Endothelial cell of umbilical vein (primary cell): Measurements from ENCODE around the gene AHRR. TPM values are rescaled to one million over a fixed set of nuclear protein-coding genes. Genes with fewer than 3 reads are reported as not detected.

ENCODE experiments used
- BruUV-seq: library from RNA; stranded (reverse); fragments of 400-500 nt; replicated peaks from 2 replicates; lab custom pipeline; 2021; lab: Mats Ljungman, UMichigan
- CTCF ChIA-PET: fragments of 300-600, 350-600 bp; sonication (Branson Sonifier 250); formaldehyde crosslinking; loops from one replicate; lab custom pipeline; 2021; ENCODE audit warnings: antibody characterized with exemption, inconsistent platforms; lab: Charles Lee
- POLR2A ChIA-PET: fragments of 300-600, 350-600 bp; sonication (Branson Sonifier 250); formaldehyde crosslinking; loops from one replicate; lab custom pipeline; 2021; ENCODE audit warnings: antibody characterized with exemption, inconsistent platforms; lab: Charles Lee
- DNase-seq: peaks from one replicate; pipeline ENCODE4 v3.0.0-alpha.2; 2011; ENCODE audit warnings: low read depth, low spot score
- FAIRE-seq: peaks from 2 replicates; lab custom pipeline; 2011; peaks lifted over from hg19 to GRCh38; lab: Jason Lieb, UNC
- H2AFZ ChIP-seq: 2 replicates; pipeline ENCODE4 v1.6.0; 2012; ENCODE audit warnings: low read depth, low read length, control low read depth, inconsistent platforms
- H3K27ac ChIP-seq: 2 replicates; pipeline ENCODE4 v1.5.1; 2011; ENCODE audit warnings: low read depth, mild to moderate bottlenecking, control low read depth, low read length, moderate library complexity; ENCODE audit not compliant: insufficient read depth
- H3K27me3 ChIP-seq, 2 experiments: 2 replicates each; pipeline versions ENCODE4 v1.6.0 to v1.6.1; 2011; ENCODE audit warnings: low read length in 2 of 2, mixed read lengths in 1 of 2; ENCODE audit not compliant: control insufficient read depth in 2 of 2, insufficient read depth in 2 of 2
- H3K36me3 ChIP-seq, 2 experiments: 2 replicates in 1 of 2; 3 replicates in 1 of 2; pipeline ENCODE4 v1.5.1; 2011; ENCODE audit warnings: low read length in 2 of 2, mild to moderate bottlenecking in 1 of 2, moderate library complexity in 1 of 2; ENCODE audit not compliant: control insufficient read depth in 2 of 2, insufficient read depth in 2 of 2; ENCODE audit errors: extremely low read depth in 1 of 2
- H3K4me1 ChIP-seq: 3 replicates; pipeline ENCODE4 v1.5.1; 2011; ENCODE audit warnings: mild to moderate bottlenecking, low read length; ENCODE audit not compliant: control insufficient read depth, insufficient read depth; ENCODE audit errors: extremely low read depth
- H3K4me2 ChIP-seq: 2 replicates; pipeline ENCODE4 v1.6.1; 2011; ENCODE audit warnings: low read length, control low read depth, mixed read lengths; ENCODE audit not compliant: insufficient read depth
- H3K4me3 ChIP-seq, 3 experiments: fragments of 200-600 bp in 1 of 3; sonication (generic), shearing (Covaris generic) in 1 of 3; replicated peaks in 1 of 3; 2 replicates each; pipeline ENCODE4 v1.5.1; 2011 to 2016; ENCODE audit warnings: control low read depth in 3 of 3, low read length in 3 of 3, mild to moderate bottlenecking in 2 of 3, inconsistent platforms in 1 of 3, low read depth in 1 of 3, moderate library complexity in 1 of 3; ENCODE audit not compliant: insufficient read depth in 1 of 3
- H3K79me2 ChIP-seq: 2 replicates; pipeline ENCODE4 v1.6.0; 2012; ENCODE audit warnings: low read length, inconsistent platforms; ENCODE audit not compliant: control insufficient read depth, insufficient read depth
- H3K9ac ChIP-seq: replicated peaks from 2 replicates; pipeline ENCODE3; 2011; ENCODE audit warnings: low read length, control low read depth; ENCODE audit not compliant: insufficient read depth; ENCODE audit errors: extremely low read depth
- H3K9me1 ChIP-seq: replicated peaks from 3 replicates; pipeline ENCODE4 v1.6.0; 2011; ENCODE audit warnings: mild to moderate bottlenecking, low read length; ENCODE audit not compliant: control insufficient read depth, insufficient read depth; ENCODE audit errors: extremely low read depth
- H3K9me3 ChIP-seq: replicated peaks from 2 replicates; pipeline ENCODE4 v1.5.1; 2012; ENCODE audit warnings: low read length, inconsistent platforms; ENCODE audit not compliant: control insufficient read depth, insufficient read depth
- H4K20me1 ChIP-seq: replicated peaks from 2 replicates; pipeline ENCODE3; 2011; ENCODE audit warnings: mild to moderate bottlenecking, low read length; ENCODE audit not compliant: control insufficient read depth, insufficient read depth; ENCODE audit errors: extremely low read depth
- CTCF ChIP-seq, 2 donors: IDR thresholded peaks; 1 replicate in 1 of 2; 2 replicates in 1 of 2; pipeline ENCODE4 v1.5.1; 2011; ENCODE audit warnings: low read length in 2 of 2, mild to moderate bottlenecking in 2 of 2, moderate library complexity in 2 of 2, control low read depth in 1 of 2, inconsistent platforms in 1 of 2, low read depth in 1 of 2; ENCODE audit not compliant: insufficient read depth in 1 of 2; ENCODE audit errors: extremely low read depth in 1 of 2
- EZH2 ChIP-seq: IDR thresholded peaks from 2 replicates; pipeline ENCODE4 v1.6.1; 2012; ENCODE audit warnings: borderline replicate concordance, low read depth, mild to moderate bottlenecking, moderate library complexity, low read length, inconsistent platforms; ENCODE audit not compliant: severe bottlenecking
- FOS ChIP-seq: IDR thresholded peaks from 2 replicates; pipeline ENCODE4 v1.6.1; 2011; ENCODE audit warnings: mild to moderate bottlenecking, low read length, moderate library complexity, borderline replicate concordance; ENCODE audit not compliant: insufficient read depth
- GATA2 ChIP-seq: IDR thresholded peaks from 2 replicates; pipeline ENCODE4 v1.7.0; 2011; ENCODE audit warnings: low read depth, mild to moderate bottlenecking, moderate library complexity, mixed read lengths, low read length; ENCODE audit not compliant: insufficient read length, insufficient read depth
- JUN ChIP-seq: IDR thresholded peaks from 2 replicates; pipeline ENCODE4 v1.6.1; 2011; ENCODE audit warnings: borderline replicate concordance, low read depth; ENCODE audit not compliant: insufficient read length, insufficient read depth
- MAX ChIP-seq: IDR thresholded peaks from 2 replicates; pipeline ENCODE4 v1.6.1; 2011; ENCODE audit not compliant: insufficient read depth, insufficient read length
- MYC ChIP-seq: IDR thresholded peaks from one replicate; pipeline ENCODE4 v1.6.1; 2011; ENCODE audit warnings: mild to moderate bottlenecking, low read depth, low read length
- POLR2A ChIP-seq: IDR thresholded peaks from 2 replicates; pipeline ENCODE4 v1.6.1; 2012; ENCODE audit warnings: low read depth, mild to moderate bottlenecking, control low read depth, low read length
- POLR2AphosphoS5 ChIP-seq: IDR thresholded peaks from 2 replicates; pipeline ENCODE4 v1.6.1; 2012; ENCODE audit warnings: low read depth, mild to moderate bottlenecking, control low read depth, low read length, moderate library complexity; ENCODE audit not compliant: insufficient read depth
- dilution Hi-C: fragments of 300-500 bp; cut with MboI; formaldehyde crosslinking; loops from one replicate; pipeline ENCODE4 v1.15.0; 2019; ENCODE audit warnings: low sequenced_read_pairs; ENCODE audit not compliant: extremely low pct_ligation_motif_present
- intact Hi-C: fragments of 100-400 bp; cut with micrococcal nuclease; formaldehyde crosslinking; loops from one replicate; pipeline ENCODE4 v1.10.0; 2022
- polyA plus RNA-seq, 4 experiments: library from polyadenylated mRNA; depleted of rRNA in 3 of 4; stranded (reverse) in 3 of 4; unstranded in 1 of 4; fragments of >200 nt; gene quantifications; 2 replicates each; pipeline versions ENCODE4 v1.2.1 to v1.2.3, GENCODE V29; 2011 to 2012; ENCODE audit warnings: missing spikeins in 1 of 4
- total RNA-seq: library from RNA; stranded (reverse); gene quantifications from 2 replicates; pipeline ENCODE4 v1.2.3, GENCODE V29; 2021

Gene AHRR
- total and polyA plus RNA-seq, 2 donors (not counting 3 experiments of a cell fraction or from before 2014, with no cell fraction given): 3.1 to 7.3 TPM

- no TSS peak for BruUV-seq
Observed at GRCh38 chr5:362978-363765, 41.7 kb downstream of the AHRR start.

More at GRCh38 chr5:362978-363765, 41.7 kb downstream of the AHRR start:
- intact Hi-C loops (no loop called here), dilution Hi-C loops (no loop called here)
- DNase-seq (no peak), FAIRE-seq (no peak)
- no peak overlapping the region for H3K4me3 ChIP-seq
- H3K27ac ChIP-seq: no peak overlapping the region
- no peak for TF ChIP-seq MYC
- no peak for TF ChIP-seq MAX
- TF ChIP-seq JUN: no peak
- no peak for TF ChIP-seq GATA2
- no peak for TF ChIP-seq FOS
- TF ChIP-seq CTCF (IDR thresholded peaks at IDR 0.05; ENCODE audit: extremely low read depth in 1 of 2, insufficient read depth in 1 of 2, low read depth in 1 of 2, low read length in 2 of 2): no peak
- no peak for TF ChIP-seq POLR2A
- no peak for TF ChIP-seq EZH2
- TF ChIP-seq POLR2AphosphoS5: no peak
- no peaks in the 10 kb centered on the region for H4K20me1 ChIP-seq
- H3K9ac ChIP-seq: no peak overlapping the region
- no peaks in the 10 kb centered on the region for H3K27me3 ChIP-seq
- H3K9me3 ChIP-seq: no peaks in the 10 kb centered on the region
- H3K79me2 ChIP-seq: no peaks in the 10 kb centered on the region
- ChIA-PET POLR2A (no interaction called here), CTCF (interaction anchor here (1.1 kb wide), 1 partner anchor 13 kb away, joined by 3 read pairs; no protein-coding TSS in a partner anchor)
- no peaks in the 10 kb centered on the region for H3K4me1 ChIP-seq
- no peak overlapping the region for H3K4me2 ChIP-seq
- H3K36me3 ChIP-seq: no peaks in the 10 kb centered on the region
- H3K9me1 ChIP-seq: no peaks in the 10 kb centered on the region
- H2AFZ ChIP-seq: no peak overlapping the region
